GM19240 (cell line): ENCODE data around the gene CTXN1.
"Not testable (repeated sequence)": the region's sequence is repeated elsewhere in the genome, so short reads cannot be mapped to it uniquely, and the experiment has no call there.

ENCODE experiments used
- DNase-seq: peaks from one replicate; pipeline ENCODE4 v3.0.0; 2011; ENCODE audit warnings: low spot score; ENCODE audit not compliant: insufficient read length

The CTXN1 gene

GRCh38 chr19:7926727-7927604, 1.0 kb upstream of the CTXN1 start:
- DNase-seq: no peak

GRCh38 chr19:7925171-7925851, 624 bp downstream of the CTXN1 start:
- peak; percentile 68 for DNase-seq

- DNase-seq: no peak
Observed at GRCh38 chr19:7924651-7925170, 1.2 kb downstream of the CTXN1 start.

- DNase-seq: no peak
Observed at GRCh38 chr19:7924241-7924640, 1.7 kb downstream of the CTXN1 start.

GRCh38 chr19:7923295-7924191, 2.4 kb downstream of the CTXN1 start:
- DNase-seq: no peak

DNA sequence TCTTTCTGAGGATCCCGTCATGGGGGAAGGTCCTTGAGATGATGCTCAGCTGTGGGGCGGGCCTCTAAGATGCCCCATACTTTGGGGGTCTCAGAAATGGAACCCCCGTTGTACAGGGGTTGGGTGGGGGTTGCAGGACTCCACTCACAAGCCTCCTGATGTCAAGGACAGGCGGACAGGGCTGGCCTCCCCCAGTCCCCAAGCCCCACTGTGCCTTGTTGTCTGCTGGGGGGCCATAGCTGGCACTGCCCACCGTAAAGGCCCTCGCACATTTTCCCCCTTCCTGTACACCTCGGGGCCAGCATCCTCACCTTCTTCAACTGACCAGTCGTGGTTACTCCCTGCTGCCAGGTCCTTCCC, 3.1 kb downstream of the CTXN1 start:
- no peak for DNase-seq

DNA sequence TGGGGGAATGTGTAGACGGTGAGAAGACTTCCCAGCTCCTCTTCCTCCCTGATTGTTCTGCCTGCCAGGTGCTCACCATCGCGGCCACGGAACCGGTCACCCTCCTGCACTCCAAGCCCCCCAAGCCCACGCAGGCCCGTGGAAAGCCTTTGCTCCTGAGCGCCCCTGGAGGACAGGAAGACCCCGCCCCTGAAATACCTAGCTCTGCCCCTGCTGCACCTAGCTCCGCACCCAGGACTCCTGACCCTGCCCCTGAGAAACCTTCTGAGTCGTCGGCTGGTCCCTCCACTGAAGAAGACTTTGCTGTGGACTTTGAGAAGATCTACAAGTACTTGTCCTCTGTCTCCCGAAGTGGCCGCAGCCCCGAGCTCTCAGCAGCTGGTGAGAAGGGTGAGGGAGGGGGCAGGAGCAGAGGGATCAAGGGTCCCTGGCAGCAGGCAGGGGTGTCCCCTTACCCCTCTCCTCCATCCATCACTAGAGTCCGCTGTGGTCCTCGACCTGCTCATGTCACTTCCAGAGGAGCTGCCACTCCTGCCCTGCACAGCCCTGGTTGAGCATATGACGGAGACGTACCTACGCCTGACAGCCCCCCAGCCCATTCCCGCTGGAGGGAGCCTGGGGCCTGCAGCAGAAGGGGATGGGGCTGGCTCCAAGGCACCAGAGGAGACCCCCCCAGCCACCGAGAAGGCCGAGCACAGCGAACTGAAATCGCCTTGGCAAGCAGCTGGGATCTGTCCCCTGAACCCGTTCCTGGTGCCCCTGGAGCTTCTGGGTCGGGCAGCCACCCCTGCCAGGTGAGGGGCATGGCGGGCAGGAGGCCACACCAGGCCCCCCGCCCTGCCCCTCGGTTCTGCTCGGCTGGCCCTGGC, 3.7 kb downstream of the CTXN1 start:
- DNase-seq: no peak

DNA sequence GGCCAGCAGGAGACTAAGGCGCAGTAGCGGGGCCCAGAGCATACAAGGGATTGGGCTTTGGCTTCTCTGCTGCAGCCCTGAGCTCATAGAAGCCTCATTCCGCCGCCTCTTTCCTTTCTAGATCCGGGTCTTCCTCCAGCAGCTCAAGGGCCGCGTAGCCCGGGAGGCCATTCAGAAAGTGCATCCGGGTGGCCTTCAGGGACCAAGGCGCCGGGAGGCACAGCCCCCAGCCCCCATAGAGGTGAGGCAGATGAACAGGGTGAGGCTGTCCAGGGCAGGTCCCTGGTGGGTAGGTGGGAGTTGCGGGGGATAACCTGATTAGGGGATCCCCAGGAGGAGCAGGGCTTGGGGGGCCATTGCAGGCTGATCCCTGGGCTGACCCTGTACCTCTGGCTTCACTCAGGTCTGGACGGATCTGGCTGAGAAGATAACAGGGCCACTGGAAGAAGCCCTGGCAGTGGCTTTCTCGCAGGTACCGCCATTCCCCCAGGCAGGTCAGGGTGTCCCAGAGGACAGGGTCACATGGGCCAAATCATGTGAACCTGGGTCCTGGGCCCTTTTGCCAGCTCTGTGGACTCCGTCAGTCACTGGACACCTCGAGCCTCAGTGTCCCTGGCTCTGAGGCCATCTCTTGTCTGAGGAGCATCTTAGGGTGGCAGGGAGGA, 4.5 kb downstream of the CTXN1 start:
- no peak for DNase-seq

DNA sequence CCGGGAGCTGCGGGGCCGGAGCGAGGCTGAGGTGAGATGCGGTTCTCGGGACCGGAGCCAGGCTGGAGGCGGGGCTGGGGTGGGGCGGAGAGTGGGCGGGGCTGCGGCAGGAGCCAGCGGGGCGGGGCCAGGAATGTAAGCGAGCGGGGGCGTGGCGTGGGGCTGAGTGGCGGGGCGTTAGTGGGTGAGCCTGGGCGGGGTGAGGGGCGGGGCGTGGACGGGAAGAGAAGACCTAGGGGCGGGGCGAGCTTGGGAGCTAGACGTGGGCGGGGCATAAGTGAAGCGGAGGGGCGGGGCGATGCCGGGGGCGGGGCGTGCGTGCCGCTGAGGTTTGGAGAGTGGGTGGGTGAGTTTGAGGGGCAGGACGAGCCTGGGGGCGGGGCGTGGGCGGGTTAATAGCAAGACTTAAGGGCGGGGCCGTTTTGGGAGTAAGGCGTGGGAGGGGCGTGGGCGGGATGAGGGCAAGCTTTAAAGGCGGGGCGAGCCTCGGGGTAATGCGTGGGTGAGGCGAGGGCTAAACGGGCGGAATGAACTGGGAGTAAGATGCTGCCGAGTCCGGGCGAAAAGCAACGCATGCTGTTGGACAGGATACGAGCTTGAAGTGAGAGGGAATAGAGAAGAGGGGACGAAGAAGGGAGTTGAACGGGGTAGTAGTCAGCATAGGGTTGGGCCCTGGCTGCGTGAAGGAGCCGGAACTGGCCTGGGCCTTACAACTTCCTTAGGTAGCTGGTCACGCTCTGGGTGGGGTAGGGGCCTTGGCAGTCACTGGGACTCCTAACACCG, 5.2 kb downstream of the CTXN1 start:
- DNase-seq: peak; percentile 81

- peak; percentile 95 for DNase-seq
Observed at GRCh38 chr19:7919610-7920518, 6.1 kb downstream of the CTXN1 start, which contains the start of gene SNAPC2. Gene SNAPC2, plus strand, starts transcription at chr19:7920338. Its CDS starts 29 bp downstream, at chr19:7920367.

DNA sequence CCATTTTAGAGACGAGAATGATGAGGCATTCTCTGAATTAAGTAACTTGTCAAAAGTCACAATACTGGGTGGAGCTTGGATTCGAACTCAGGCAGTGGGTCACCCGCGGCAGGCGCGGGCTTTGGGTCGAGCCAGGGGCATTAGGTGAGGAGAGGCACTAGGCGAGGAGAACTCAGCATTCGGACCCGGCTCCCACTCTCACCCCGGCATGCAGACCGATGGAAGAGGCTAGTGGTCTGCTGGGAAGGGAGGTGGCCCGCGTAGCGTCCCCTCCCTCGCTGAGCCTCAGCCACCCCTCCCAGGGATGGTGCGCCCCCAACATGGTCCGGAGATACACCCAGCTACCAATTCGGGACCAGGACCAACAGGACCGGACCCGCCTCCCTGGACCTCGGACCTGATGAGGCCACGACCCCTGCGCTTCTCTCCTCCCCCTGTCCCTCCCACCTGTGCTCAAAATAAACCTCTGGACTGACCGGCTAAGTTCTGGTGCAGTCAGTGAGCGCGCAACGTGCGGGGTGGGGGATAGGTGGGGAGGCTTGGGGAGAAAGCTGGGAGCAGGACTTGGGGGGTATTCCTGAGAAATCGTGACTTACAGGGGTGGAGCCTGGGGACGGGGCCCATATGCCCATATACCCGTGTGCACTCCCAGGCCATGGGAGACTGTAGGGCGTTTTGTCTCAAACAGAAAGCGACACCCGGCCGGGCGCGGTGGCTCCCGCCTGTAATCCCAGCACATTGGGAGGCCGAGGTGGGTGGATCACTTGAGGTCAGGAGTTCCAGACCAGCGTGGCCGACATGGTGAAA, 7.1 kb downstream of the CTXN1 start:
- no peak for DNase-seq

DNA sequence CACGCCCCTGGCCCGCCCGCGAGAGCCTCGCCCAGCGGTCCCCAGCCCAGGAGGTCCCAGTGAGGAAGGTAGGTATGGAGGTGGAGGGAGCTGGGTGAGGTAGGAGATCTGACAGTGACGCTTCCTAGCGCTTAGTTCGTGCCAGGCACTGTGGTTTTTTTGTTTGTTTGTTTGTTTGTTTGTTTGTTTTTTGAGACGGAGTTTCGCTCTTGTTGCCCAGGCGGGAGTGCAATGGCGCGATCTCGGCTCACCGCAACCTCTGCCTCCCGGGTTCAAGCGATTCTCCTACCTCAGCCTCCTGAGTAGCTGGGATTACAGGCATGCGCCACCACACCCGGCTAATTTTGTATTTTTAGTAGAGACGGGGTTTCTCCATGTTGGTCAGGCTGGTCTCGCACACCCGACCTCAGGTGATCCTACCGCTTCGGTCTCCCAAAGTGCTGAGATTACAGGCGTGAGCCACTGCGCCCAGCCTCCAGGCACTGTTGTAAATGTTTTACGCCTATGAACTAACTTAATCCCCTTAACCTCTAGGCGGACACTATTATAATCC, 7.8 kb downstream of the CTXN1 start:
- DNase-seq: not testable (repeated sequence)

DNA sequence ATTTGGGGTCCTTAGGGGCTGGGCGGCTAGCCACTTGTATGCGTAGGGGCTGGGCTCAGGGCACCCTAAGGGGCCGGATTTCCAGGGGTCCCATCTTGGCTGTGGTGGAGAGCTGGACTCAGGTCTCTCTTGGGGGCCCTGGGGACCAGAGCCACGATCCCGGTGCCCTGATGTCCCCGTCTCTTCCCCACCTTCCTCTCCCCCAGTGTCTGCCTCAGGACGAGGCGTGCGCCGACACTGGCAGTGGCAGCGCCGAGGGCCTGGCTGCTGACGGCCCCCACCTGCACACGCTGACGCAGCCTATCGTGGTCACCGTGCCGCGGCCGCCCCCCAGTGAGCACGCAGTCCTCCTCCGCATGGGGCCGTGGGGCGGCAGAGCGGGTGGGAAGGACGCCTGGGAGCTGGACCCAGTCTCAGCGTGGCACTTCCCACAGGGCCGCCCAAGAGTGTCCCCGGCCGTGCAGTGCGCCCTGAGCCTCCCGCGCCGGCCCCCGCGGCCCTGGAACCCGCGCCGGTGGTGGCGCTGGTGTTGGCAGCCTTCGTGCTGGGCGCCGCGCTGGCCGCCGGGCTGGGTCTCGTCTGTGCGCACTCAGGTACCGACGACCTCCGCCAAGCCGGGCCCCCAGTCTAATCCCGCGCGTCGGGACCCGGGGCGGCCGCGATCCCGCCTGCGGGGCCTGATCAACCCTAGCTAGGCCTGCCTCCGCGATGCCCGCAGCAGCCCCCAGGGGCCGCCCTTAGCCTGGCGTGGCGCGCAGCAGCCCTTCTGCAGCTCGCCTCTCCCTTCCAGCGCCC, 8.5 kb downstream of the CTXN1 start:
- peak; percentile 59 for DNase-seq

- DNase-seq: no peak
Observed at GRCh38 chr19:7916955-7917266, 9.0 kb downstream of the CTXN1 start.

GRCh38 chr19:7916103-7916954, 9.6 kb downstream of the CTXN1 start:
- DNase-seq: no peak
